Spinal cord (tissue), 10 donors: Measurements from ENCODE around the gene TMEM40. TPM values are rescaled to one million over a fixed set of nuclear protein-coding genes. Genes with fewer than 3 reads are reported as not detected.
A peak's percentile ranks its signal among the peaks of the same experiment; 100 is the strongest.
"Not testable (repeated sequence)": the region's sequence is repeated elsewhere in the genome, so short reads cannot be mapped to it uniquely, and the experiment has no call there.

ENCODE experiments used
- DNase-seq, 6 donors: peaks; one replicate each; pipeline versions ENCODE4 v3.0.0 to v3.0.0-alpha.2; 2013 to 2015; ENCODE audit warnings: low spot score in 6 of 6, low read depth in 4 of 6
- H3K27ac ChIP-seq: one replicate; pipeline ENCODE4 v1.5.1; 2013; ENCODE audit warnings: low read depth, low read length, control low read depth
- H3K27me3 ChIP-seq: one replicate; pipeline ENCODE4 v1.6.1; 2013; ENCODE audit warnings: low read length; ENCODE audit not compliant: control insufficient read depth, insufficient read depth
- H3K36me3 ChIP-seq: one replicate; pipeline ENCODE4 v1.6.1; 2013; ENCODE audit warnings: low read length; ENCODE audit not compliant: control insufficient read depth, insufficient read depth
- H3K4me1 ChIP-seq: one replicate; pipeline ENCODE4 v1.6.1; 2013; ENCODE audit warnings: low read length; ENCODE audit not compliant: control insufficient read depth, insufficient read depth
- H3K4me3 ChIP-seq: one replicate; pipeline ENCODE4 v1.5.1; 2013; ENCODE audit warnings: low read depth, low read length, control low read depth
- H3K9me3 ChIP-seq: one replicate; pipeline ENCODE4 v1.6.1; 2013; ENCODE audit warnings: low read length; ENCODE audit not compliant: control insufficient read depth, insufficient read depth
- WGBS: methylation state at CpG from one replicate; pipeline ENCODE4 v1.1.5; 2013; ENCODE audit warnings: missing lambda C conversion rate; ENCODE audit not compliant: insufficient coverage; 5-methylcytosine and 5-hydroxymethylcytosine counted together
- polyA plus RNA-seq, 2 donors: library from polyadenylated mRNA; unstranded; fragments of 120-200 nt; gene quantifications; one replicate each; pipeline ENCODE4 v1.2.1, GENCODE V29; 2013; ENCODE audit not compliant: insufficient read length in 2 of 2
- total RNA-seq, 2 donors: library from RNA; depleted of rRNA in 1 of 2; stranded (reverse); fragments of 120-200 nt in 1 of 2; fragments of >200 nt in 1 of 2; gene quantifications; one replicate each; pipeline versions ENCODE4 v1.2.3 to v1.2.4, GENCODE V29; 2013 to 2014
- donor health status: healthy.

Gene TMEM40
- total and polyA plus RNA-seq, 4 donors, result 0.20 to 0.50 (median 0.44) TPM; not detected in 1

DNA sequence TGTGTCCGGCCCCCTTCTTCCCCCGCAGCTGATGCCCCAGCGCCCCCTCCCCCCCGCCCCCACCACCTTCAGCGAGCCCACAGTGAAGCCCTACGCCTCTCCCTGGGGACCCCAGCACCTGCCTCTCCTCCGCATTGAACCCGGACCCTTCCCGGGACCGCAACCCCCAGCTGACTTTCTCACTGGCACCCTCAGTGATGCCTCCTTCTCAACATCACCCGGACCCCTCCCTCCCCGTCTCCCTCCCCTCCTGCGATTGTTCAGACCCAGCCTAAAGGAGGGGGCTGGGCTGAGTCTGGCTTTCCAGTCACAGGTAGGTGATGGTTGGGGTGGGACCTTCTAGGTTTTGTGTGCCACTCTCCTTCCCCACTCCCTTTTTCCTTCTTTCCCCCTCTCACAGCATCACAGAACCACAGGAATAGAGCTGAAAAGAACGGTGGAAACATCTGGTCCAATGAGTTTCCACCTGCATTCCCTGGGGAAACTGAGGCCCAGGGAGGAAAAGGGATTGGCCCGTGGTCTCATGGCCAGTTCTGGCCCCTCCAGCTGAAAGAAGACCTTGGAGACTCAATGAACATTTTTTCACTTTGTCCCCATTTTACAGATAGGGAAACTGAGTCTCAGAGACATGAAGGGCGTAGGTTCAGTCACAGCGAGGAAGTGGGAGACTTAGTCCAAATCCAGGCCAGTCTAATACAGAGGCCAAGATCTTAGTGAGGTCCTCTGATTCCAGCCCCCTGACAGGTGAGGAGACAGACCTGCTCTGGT is 38.2 kb upstream of the TMEM40 start:
- Histone ChIP-seq H3K4me1 (peaks cover 19% of the 10 kb centered on the region), H3K36me3 (peaks cover 4% of the 10 kb centered on the region), H3K9me3 (no peaks in the 10 kb centered on the region), H3K27ac (peak overlapping the region; percentile 82), H3K4me3 (peak overlapping the region; percentile 81), H3K27me3 (no peaks in the 10 kb centered on the region)
- 41% methylated on average over 8 of the region's 17 CpGs for WGBS
- DNase-seq, result peak in 1 of 6 donors; percentile 32

DNA sequence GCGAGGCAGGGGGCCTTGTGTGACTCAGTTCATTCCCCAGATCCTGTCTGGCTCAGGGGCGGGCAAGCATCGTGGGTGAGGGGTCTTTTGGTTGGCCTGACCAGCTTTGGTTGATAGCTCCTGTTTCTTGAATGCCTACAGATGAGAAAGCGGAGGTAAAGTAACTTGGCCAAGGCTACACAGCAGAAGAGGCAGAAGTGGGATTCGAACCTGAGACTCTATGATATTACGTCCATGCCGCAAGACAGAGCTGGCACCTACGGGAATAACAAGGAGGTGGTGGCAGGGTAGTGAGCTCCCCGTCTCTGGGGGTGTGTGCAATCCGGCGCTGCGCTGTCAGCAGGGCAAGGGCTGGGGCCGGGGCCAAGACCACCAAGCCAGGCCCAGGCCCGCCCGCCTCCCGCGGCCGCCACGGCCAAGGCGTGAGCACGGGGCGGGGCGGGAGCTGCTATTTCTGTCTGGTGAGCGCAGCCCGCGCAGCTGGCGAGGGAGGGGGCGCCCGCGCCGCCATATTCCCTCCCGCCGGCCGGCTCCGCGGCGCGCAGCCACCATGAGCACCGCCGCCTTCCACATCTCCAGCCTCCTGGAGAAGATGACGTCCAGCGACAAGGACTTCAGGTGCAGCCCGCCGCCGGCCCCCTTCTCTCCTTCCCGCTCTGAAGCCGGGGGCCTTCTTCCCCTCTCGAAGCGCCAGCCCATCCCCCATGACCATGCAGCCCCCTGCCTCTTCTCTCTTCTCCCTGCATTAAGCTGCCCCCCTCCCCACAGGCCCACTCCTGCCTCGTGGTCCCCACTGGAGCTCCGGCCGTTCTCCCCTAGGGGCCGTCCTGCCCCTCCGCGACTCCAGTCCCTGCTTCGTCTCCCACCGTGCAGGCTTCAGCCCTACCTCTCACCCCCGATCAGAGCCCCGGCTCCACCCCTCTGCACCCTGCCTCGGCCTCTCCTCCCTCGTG is 37.4 kb upstream of the TMEM40 start, which contains the start of gene CAND2:
TSS of gene CAND2 (plus strand) at position 510 of the 953 bp plus-strand sequence. CDS start at position 551, 41 bp downstream.
- WGBS, result 6% methylated on average over 59 of the region's 61 CpGs
- Histone ChIP-seq H3K27me3 (no peaks in the 10 kb centered on the region), H3K9me3 (no peaks in the 10 kb centered on the region), H3K27ac (peak within 1 kb of the TSS; percentile 82), H3K4me3 (peak within 1 kb of the TSS; percentile 81), H3K36me3 (peaks cover 4% of the 10 kb centered on the region), H3K4me1 (peaks cover 19% of the 10 kb centered on the region)
- peak; percentile 31 to 91 (median 60) for DNase-seq

DNA sequence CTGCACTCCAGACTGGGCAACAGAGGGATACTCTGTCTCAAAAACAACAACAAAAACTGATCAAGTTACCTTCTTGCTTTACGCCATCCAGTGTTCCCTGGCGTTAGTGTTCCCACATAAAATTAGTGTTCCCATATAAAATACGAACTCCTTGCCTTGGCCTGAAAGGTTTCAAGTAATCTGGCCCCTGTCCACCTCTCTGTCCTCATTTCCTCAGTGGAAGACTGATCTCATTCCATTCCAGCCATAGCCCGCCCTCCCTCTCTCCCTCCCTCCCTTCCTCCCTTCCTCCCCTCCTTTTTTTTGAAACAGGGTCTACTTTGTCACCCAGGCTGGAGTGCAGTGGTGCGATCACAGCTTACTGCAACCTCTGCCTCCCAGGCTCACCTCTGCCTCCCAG is 34.6 kb upstream of the TMEM40 start:
- Histone ChIP-seq H3K4me1 (peaks cover 19% of the 10 kb centered on the region), H3K27ac (no peak overlapping the region), H3K4me3 (no peak overlapping the region), H3K27me3 (no peaks in the 10 kb centered on the region), H3K9me3 (no peaks in the 10 kb centered on the region), H3K36me3 (no peaks in the 10 kb centered on the region)
- DNase-seq, result no peak
- WGBS, result 76% methylated on average over 5 of the region's 5 CpGs

DNA sequence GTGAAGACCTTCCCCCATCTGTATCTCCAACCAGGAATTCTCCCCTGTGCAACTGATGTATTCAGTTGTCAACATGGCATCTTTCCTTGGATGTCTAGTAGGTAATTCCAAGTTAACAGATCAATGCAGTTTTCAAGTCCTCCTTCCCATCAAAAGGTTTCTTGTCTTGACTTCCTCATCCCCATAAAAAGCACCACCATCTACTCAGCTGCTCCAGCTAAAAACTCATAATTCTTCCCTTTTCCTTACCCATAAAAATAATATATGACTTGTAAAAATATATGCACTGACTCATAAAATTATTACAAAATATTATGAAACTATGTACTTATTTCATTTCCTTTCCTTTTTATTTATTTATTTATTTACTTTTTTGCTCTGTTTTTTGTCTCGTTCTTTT is 32.4 kb upstream of the TMEM40 start:
- DNase-seq, result no peak
- WGBS, result no CpG with 5 or more reads among the region's 1 CpG

DNA sequence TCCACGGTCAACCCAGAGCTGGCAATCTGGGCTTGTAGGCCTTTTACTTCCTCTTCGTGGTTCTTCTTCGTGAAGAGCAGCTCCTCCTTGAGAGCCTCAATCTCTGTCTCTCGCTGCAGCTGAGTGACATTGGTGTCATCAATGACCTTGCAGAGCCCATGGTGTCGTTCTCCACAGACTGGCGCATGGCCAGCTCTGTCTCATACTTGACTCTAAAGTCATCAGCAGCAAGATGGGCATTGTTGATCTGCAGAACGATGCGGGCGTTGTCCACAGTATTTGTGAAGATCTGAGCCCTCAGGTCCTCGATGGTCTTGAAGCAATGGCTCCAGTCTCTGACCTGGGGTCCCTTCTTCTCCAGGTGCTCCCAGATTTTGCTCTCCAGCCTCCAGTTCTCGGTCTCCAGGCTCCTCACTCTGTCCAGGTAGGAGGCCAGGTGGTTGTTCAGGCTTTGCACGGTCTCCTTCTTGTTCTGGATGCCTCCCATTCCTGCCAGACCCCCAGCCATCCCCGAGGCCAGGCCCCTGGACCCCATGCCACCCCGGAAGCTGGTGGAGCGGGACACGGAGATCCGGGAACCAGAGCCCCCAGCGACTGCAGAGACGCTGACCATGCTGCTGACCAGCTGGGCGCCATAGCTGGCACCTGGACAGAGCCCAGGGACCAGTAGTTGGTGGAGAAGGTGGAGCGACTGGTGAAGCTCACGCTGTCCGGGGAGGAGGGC is 29.1 kb upstream of the TMEM40 start:
- H3K4me3 ChIP-seq, H3K4me1 ChIP-seq, H3K27ac ChIP-seq, H3K36me3 ChIP-seq, H3K9me3 ChIP-seq, DNase-seq, H3K27me3 ChIP-seq: not testable (repeated sequence)
- 92% methylated on average over 19 of the region's 23 CpGs for WGBS

More for the DNA sequence above, 32.4 kb upstream of the TMEM40 start:
- Histone ChIP-seq H3K4me3 (no peak overlapping the region), H3K27me3 (no peaks in the 10 kb centered on the region), H3K36me3 (no peaks in the 10 kb centered on the region), H3K4me1 (peaks cover 7% of the 10 kb centered on the region), H3K27ac (no peak overlapping the region), H3K9me3 (no peaks in the 10 kb centered on the region)

DNA sequence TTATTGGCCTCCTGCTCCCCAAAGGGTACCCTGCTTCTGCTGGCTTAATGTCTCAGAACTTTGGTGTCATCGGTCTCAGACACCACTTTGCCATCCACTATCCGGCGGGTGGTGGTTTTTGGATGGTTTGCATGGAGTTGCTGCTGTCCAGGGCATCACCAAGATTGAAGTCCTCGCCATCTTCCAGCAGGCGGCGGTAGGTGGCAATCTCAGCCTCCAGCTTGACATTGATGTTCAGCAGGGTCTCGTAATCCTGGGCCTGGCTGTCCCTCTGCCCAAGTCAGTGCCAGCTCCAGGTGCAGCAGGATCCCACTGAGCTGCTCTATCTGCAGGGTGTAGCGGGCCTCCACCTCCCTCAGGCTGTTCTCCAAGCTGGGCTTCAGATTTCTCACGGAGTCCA is 28.3 kb upstream of the TMEM40 start:
- not testable (repeated sequence) for H3K4me1 ChIP-seq, H3K9me3 ChIP-seq, H3K36me3 ChIP-seq, DNase-seq, H3K27me3 ChIP-seq, H3K4me3 ChIP-seq, H3K27ac ChIP-seq
- WGBS, result 51% methylated on average over 8 of the region's 9 CpGs

DNA sequence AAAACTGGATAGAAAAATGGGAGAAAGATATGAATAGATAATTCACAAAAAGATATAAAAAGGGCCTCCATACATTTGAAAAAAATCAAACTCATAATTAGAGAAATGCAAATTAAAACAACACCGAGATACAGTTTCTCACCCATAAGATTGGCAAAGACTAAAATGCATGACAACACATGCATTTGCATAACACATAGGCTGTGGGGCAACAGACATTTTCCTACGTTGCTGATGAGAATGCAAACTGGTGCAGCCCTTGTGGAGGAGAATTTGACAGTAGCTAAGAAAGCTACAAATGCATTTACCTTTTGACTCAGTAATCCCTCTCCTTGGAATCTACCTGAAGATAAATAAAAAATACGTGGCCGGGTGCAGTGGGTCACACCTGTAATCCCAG is 26.0 kb upstream of the TMEM40 start:
- Histone ChIP-seq H3K4me1 (no peaks in the 10 kb centered on the region), H3K27ac (no peak overlapping the region), H3K27me3 (no peaks in the 10 kb centered on the region), H3K4me3 (no peak overlapping the region), H3K36me3 (no peaks in the 10 kb centered on the region), H3K9me3 (no peaks in the 10 kb centered on the region)
- WGBS, result 42% methylated on average over 2 of the region's 4 CpGs
- peak in 1 of 6 donors; percentile 68 for DNase-seq

DNA sequence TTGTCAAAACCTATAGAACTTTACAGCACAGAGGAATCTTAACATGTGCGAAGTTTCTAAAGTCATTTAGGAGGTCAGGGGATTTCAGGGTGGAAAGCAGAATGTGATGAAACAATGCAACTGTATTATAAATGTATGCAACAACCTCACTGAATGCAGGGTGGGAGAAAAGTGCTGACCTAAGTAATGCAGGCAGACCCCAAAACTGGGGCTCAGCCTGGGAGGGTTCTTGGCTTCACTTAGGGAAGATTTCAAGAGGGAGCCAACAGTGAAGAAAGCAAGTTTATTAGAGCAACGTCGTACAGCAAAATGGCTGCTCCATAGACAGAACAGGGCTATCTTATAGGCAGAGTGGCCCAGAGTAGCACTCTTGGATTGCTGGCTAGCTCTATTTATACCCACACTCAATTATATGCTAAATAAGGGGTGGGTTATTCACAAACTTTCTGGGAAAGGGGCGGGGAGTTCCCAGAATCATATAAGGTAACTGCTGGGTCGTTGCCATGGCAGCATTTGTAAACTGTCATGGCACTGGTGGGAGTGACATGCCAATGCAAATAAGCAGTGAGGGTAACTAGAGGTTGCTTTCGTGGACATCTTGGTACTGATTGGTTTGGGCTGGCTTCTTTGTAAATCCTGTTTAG is 23.2 kb upstream of the TMEM40 start:
- no peak for DNase-seq
- no peak overlapping the region for H3K27ac ChIP-seq
- WGBS, result 62% methylated on average over 4 of the region's 6 CpGs

DNA sequence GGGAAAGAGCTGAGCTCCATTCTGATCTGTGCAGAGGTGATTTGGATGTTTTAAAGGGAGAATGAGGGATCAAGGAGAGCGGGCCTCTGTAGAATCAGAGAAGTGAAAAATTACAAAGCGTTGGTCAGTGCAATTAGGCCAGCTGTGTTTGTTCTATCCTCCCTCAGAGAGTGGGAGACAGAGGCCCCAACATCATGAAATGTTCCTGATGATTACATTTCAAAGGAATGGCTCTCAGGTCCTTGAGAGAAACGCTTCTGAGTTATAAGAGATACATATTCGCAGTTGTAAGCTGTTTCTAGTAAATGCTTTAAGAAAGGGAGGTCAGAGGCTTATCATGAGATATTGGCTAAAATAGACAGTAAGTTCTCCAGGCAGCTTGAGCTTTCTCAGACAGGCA is 21.7 kb upstream of the TMEM40 start:
- Histone ChIP-seq H3K27ac (peak overlapping the region; percentile 2), H3K9me3 (no peaks in the 10 kb centered on the region), H3K4me1 (no peaks in the 10 kb centered on the region), H3K4me3 (no peak overlapping the region), H3K36me3 (no peaks in the 10 kb centered on the region), H3K27me3 (no peaks in the 10 kb centered on the region)
- peak in 1 of 6 donors; percentile 20 for DNase-seq
- WGBS, result 59% methylated on average over 4 of the region's 4 CpGs

More for the DNA sequence above, 23.2 kb upstream of the TMEM40 start:
- H3K27me3 ChIP-seq, result no peaks in the 10 kb centered on the region
- no peaks in the 10 kb centered on the region for H3K36me3 ChIP-seq
- H3K9me3 ChIP-seq, result no peaks in the 10 kb centered on the region
- no peaks in the 10 kb centered on the region for H3K4me1 ChIP-seq
- H3K4me3 ChIP-seq, result no peak overlapping the region
